Ovary (tissue), 3 donors: Measurements from ENCODE around the gene EPAS1.

Experiments
- EP300 ChIP-seq: sonication (generic); formaldehyde crosslinking; IDR thresholded peaks from one replicate; pipeline ENCODE4 v1.6.1; 2017; ENCODE audit warnings: antibody characterized with exemption
- POLR2A ChIP-seq: fragments of 450-650 bp; IDR thresholded peaks from one replicate; pipeline ENCODE4 v1.6.1; 2017; ENCODE audit warnings: antibody characterized with exemption, mild to moderate bottlenecking, moderate library complexity
- TF ChIP-seq, protein P1 (sequence below), 3 donors: fragments of 450-650 bp in 2 of 3; fragments of 200-600 bp in 1 of 3; IDR thresholded peaks; one replicate each; pipeline versions ENCODE4 v1.5.1 to v1.8.0; 2016 to 2022; ENCODE audit warnings: antibody characterized with exemption in 3 of 3, mild to moderate bottlenecking in 1 of 3
- donor health status: DM: no; HTN: no; CAD: no.

GRCh38 chr2:46303822-46304221 is 6.6 kb downstream of the EPAS1 start:
- TF ChIP-seq, protein P1, sequence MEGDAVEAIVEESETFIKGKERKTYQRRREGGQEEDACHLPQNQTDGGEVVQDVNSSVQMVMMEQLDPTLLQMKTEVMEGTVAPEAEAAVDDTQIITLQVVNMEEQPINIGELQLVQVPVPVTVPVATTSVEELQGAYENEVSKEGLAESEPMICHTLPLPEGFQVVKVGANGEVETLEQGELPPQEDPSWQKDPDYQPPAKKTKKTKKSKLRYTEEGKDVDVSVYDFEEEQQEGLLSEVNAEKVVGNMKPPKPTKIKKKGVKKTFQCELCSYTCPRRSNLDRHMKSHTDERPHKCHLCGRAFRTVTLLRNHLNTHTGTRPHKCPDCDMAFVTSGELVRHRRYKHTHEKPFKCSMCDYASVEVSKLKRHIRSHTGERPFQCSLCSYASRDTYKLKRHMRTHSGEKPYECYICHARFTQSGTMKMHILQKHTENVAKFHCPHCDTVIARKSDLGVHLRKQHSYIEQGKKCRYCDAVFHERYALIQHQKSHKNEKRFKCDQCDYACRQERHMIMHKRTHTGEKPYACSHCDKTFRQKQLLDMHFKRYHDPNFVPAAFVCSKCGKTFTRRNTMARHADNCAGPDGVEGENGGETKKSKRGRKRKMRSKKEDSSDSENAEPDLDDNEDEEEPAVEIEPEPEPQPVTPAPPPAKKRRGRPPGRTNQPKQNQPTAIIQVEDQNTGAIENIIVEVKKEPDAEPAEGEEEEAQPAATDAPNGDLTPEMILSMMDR (IDR thresholded peaks at IDR 0.05), result no peak
- no peak for TF ChIP-seq POLR2A
- no peak for TF ChIP-seq EP300
